K562 (cell line): ENCODE data around the gene ARRDC5. TPM values are rescaled to one million over a fixed set of nuclear protein-coding genes. Genes with fewer than 3 reads are reported as not detected.

ENCODE experiments used
- ATAC-seq: fragments of 200-7000 bp; cut with Tn5 transposase; 3 replicates; pipeline ENCODE4 v1.9.1; 2020; ENCODE audit warnings: moderate library complexity
- BruUV-seq: library from RNA; stranded (reverse); fragments of 400-500 nt; replicated peaks from 2 replicates; lab custom pipeline; 2021; lab: Mats Ljungman, UMichigan
- CTCF ChIA-PET: fragments of 300-600 bp; formaldehyde crosslinking; extraction: SDS; loops from one replicate; lab custom pipeline; 2021; ENCODE audit warnings: low intra/inter-chr PET ratio; lab: Yijun Ruan, JAX
- POLR2A ChIA-PET: fragments of 300-600, 350-650 bp; sonication (Branson Sonifier 250); formaldehyde crosslinking; extraction: SDS; loops from one replicate; lab custom pipeline; 2021; ENCODE audit warnings: antibody characterized with exemption, inconsistent platforms; lab: Yijun Ruan, JAX
- DNase-seq, 4 experiments: peaks; one replicate each; pipeline versions ENCODE4 v3.0.0 to v3.0.0-alpha.2; 2011 to 2018; ENCODE audit warnings: low spot score in 3 of 4, mixed read lengths in 3 of 4; ENCODE audit errors: extremely low read depth in 1 of 4
- FAIRE-seq: peaks from 2 replicates; lab custom pipeline; 2011; peaks lifted over from hg19 to GRCh38; lab: Jason Lieb, UNC
- H2AFZ ChIP-seq: 2 replicates; pipeline ENCODE4 v1.6.0; 2011; ENCODE audit warnings: low read depth, low read length, control low read depth, inconsistent platforms
- H3K27ac ChIP-seq: fragments of 200-600 bp; 3 replicates; pipeline ENCODE4 v1.8.0; 2011; ENCODE audit warnings: low read depth, mild to moderate bottlenecking, control low read depth, inconsistent platforms, low read length, moderate library complexity, mixed read lengths; ENCODE audit errors: extremely low read depth
- H3K27me3 ChIP-seq, 2 experiments: fragments of 300-600 bp in 1 of 2; 2 replicates in 1 of 2; 3 replicates in 1 of 2; pipeline versions ENCODE4 v1.6.0 to v1.8.0; 2011; ENCODE audit warnings: inconsistent platforms in 2 of 2, low read length in 2 of 2, mild to moderate bottlenecking in 1 of 2, mixed read lengths in 1 of 2, moderate library complexity in 1 of 2; ENCODE audit not compliant: control insufficient read depth in 2 of 2, insufficient read depth in 2 of 2
- H3K36me3 ChIP-seq: fragments of 300-600 bp; 3 replicates; pipeline ENCODE4 v1.8.0; 2011; ENCODE audit warnings: mild to moderate bottlenecking, low read length, inconsistent platforms; ENCODE audit not compliant: control insufficient read depth, insufficient read depth
- H3K4me1 ChIP-seq, 2 experiments: fragments of 200-600 bp in 1 of 2; replicated peaks in 1 of 2; 2 replicates in 1 of 2; 3 replicates in 1 of 2; pipeline versions ENCODE4 v1.5.1 to v1.8.0; 2011; ENCODE audit warnings: inconsistent platforms in 2 of 2, low read length in 2 of 2, mild to moderate bottlenecking in 1 of 2, mixed read lengths in 1 of 2, moderate library complexity in 1 of 2; ENCODE audit not compliant: control insufficient read depth in 2 of 2, insufficient read depth in 2 of 2
- H3K4me2 ChIP-seq: 2 replicates; pipeline ENCODE4 v1.6.1; 2011; ENCODE audit warnings: low read length, control low read depth, inconsistent platforms, mixed read lengths; ENCODE audit not compliant: insufficient read depth
- H3K4me3 ChIP-seq: fragments of 200-600 bp; sonication (generic), shearing (Covaris generic); 2 replicates; pipeline ENCODE4 v1.5.1; 2016; ENCODE audit warnings: control low read depth, inconsistent platforms
- H3K79me2 ChIP-seq: fragments of 200-600 bp; 3 replicates; pipeline ENCODE4 v1.8.0; 2011; ENCODE audit warnings: low read length, inconsistent platforms; ENCODE audit not compliant: control insufficient read depth, insufficient read depth
- H3K9ac ChIP-seq, 2 experiments: 2 replicates each; pipeline versions ENCODE4 v1.6.0 to v1.6.1; 2011; ENCODE audit warnings: low read depth in 2 of 2, low read length in 2 of 2, control low read depth in 1 of 2, inconsistent platforms in 1 of 2, mild to moderate bottlenecking in 1 of 2, mixed read lengths in 1 of 2; ENCODE audit not compliant: insufficient read depth in 1 of 2
- H3K9me1 ChIP-seq: one replicate; pipeline ENCODE4 v1.6.0; 2011; ENCODE audit warnings: inconsistent platforms, mild to moderate bottlenecking, low read length, moderate library complexity; ENCODE audit not compliant: control insufficient read depth, insufficient read depth
- H3K9me3 ChIP-seq: replicated peaks from 2 replicates; pipeline ENCODE4 v1.5.1; 2011; ENCODE audit warnings: low read depth, low read length, inconsistent platforms; ENCODE audit not compliant: control insufficient read depth, insufficient read depth
- H4K20me1 ChIP-seq: replicated peaks from 2 replicates; pipeline ENCODE4 v1.6.1; 2011; ENCODE audit warnings: low read length, inconsistent platforms, mixed read lengths; ENCODE audit not compliant: control insufficient read depth, insufficient read depth
- CHD2 ChIP-seq: IDR thresholded peaks from 2 replicates; pipeline ENCODE4 v1.6.1; 2011; ENCODE audit warnings: low read depth, low read length
- E2F6 ChIP-seq, 2 experiments: IDR thresholded peaks; 2 replicates each; pipeline ENCODE4 v1.6.1; 2011; ENCODE audit warnings: borderline replicate concordance in 1 of 2, control low read depth in 1 of 2, low read depth in 1 of 2, low read length in 1 of 2, mild to moderate bottlenecking in 1 of 2, mixed read lengths in 1 of 2, moderate library complexity in 1 of 2; ENCODE audit not compliant: insufficient read depth in 1 of 2, insufficient read length in 1 of 2, poor library complexity in 1 of 2, severe bottlenecking in 1 of 2; ENCODE audit errors: extremely low read depth in 1 of 2
- GTF2E2 ChIP-seq: fragments of 200-800 bp; sonication (Bioruptor generic); IDR thresholded peaks from 2 replicates; pipeline ENCODE4 v1.6.1; 2016; ENCODE audit warnings: missing genetic modification characterization, missing compliant biosample characterization
- HOXB6 ChIP-seq: fragments of 250-450 bp; sonication (Bioruptor Pico); IDR thresholded peaks from 2 replicates; pipeline ENCODE4 v1.5.1; 2022; ENCODE audit warnings: mild to moderate bottlenecking, borderline replicate concordance
- KDM1A ChIP-seq, 2 experiments: fragments of 450-650 bp; IDR thresholded peaks; 2 replicates each; pipeline ENCODE4 v1.6.1; 2016; ENCODE audit warnings: mild to moderate bottlenecking in 2 of 2
- KDM5B ChIP-seq: fragments of 200-600 bp; sonication (generic); IDR thresholded peaks from 2 replicates; pipeline ENCODE4 v1.6.1; 2012; ENCODE audit warnings: low read depth, mild to moderate bottlenecking, moderate library complexity, low read length, control low read depth, inconsistent platforms; ENCODE audit not compliant: insufficient replicate concordance
- NR1H2 ChIP-seq: sonication (generic); formaldehyde crosslinking; IDR thresholded peaks from 2 replicates; pipeline ENCODE4 v1.4.0; 2020; ENCODE audit warnings: mild to moderate bottlenecking, missing genetic modification reagents
- SUPT5H ChIP-seq: fragments of 450-650 bp; IDR thresholded peaks from 2 replicates; pipeline ENCODE4 v1.6.1; 2016
- TAF7 ChIP-seq: fragments of 450-650 bp; IDR thresholded peaks from 2 replicates; pipeline ENCODE4 v1.6.1; 2016; ENCODE audit warnings: missing genetic modification characterization, missing compliant biosample characterization
- ZHX1 ChIP-seq: fragments of 150-350 bp; conservative IDR thresholded peaks from 2 replicates; pipeline ENCODE4 v1.6.1; 2014; ENCODE audit warnings: low read length
- ZNF224 ChIP-seq: sonication (generic); formaldehyde crosslinking; IDR thresholded peaks from 2 replicates; pipeline ENCODE4 v1.8.0; 2022; ENCODE audit warnings: mild to moderate bottlenecking, missing genetic modification reagents
- ZSCAN29 ChIP-seq: fragments of 450-650 bp; IDR thresholded peaks from 2 replicates; pipeline ENCODE4 v1.6.1; 2017
- WGBS: fragments of 100-300 bp; shearing (Covaris generic); methylation state at CpG from one replicate; pipeline ENCODE4 v1.1.6; 2016; ENCODE audit warnings: low coverage, mixed read lengths; ENCODE audit not compliant: insufficient coverage; ENCODE audit errors: missing lambda C conversion rate; 5-methylcytosine and 5-hydroxymethylcytosine counted together
- in situ Hi-C: fragments of 300-500 bp; cut with MboI; formaldehyde crosslinking; loops from 4 replicates; pipeline ENCODE4 v1.15.0; 2018; ENCODE audit warnings: inconsistent platforms, mixed read lengths
- intact Hi-C: fragments of 100-400 bp; cut with micrococcal nuclease; formaldehyde crosslinking; loops from 2 replicates; pipeline ENCODE4 v1.14.2; 2022
- polyA plus RNA-seq, 8 experiments: library from polyadenylated mRNA; depleted of rRNA in 4 of 8; stranded (reverse) in 5 of 8; unstranded in 3 of 8; fragments of >200 nt; fragmentation: Nextera tagmentation in 2 of 8; fragmentation: Illumina TruSeq in 1 of 8; extraction: Ambion mirVana in 2 of 8; extraction: Trizol in 1 of 8; gene quantifications; 2 replicates each; pipeline versions ENCODE4 v1.2.1 to v1.2.3, GENCODE V29; 2011 to 2014; ENCODE audit warnings: inconsistent platforms in 1 of 8, missing spikeins in 1 of 8
- total RNA-seq, 7 experiments: library from RNA; depleted of rRNA in 6 of 7; stranded (reverse); fragments of >200 nt in 6 of 7; fragmentation: Illumina TruSeq in 2 of 7; extraction: Trizol in 2 of 7; gene quantifications; 2 replicates each; pipeline versions ENCODE4 v1.2.1 to v1.2.3, GENCODE V29; 2011 to 2021; ENCODE audit warnings: low replicate concordance in 1 of 7
- TF ChIP-seq, protein P1 (sequence below): fragments of 450-650 bp; IDR thresholded peaks from 2 replicates; pipeline ENCODE4 v1.6.1; 2016; ENCODE audit warnings: mild to moderate bottlenecking
- TF ChIP-seq, protein P2 (sequence below): fragments of 250-450 bp; sonication (Bioruptor Pico); IDR thresholded peaks from 2 replicates; pipeline ENCODE4 v1.5.0; 2021; ENCODE audit warnings: mild to moderate bottlenecking, borderline replicate concordance

Gene ARRDC5
- total and polyA plus RNA-seq, 9 of the 15 experiments (the other 6 are each of a cell fraction or from before 2014, with no cell fraction given) = not detected

- H3K9me1 ChIP-seq = no peaks in the 10 kb centered on the region
- in situ Hi-C loops = no loop called here
- 80% methylated on average over 6 of the region's 6 CpGs for WGBS
- peaks cover 52% of the 10 kb centered on the region; the same call in 1 of the 3 replicates for H3K36me3 ChIP-seq
- H4K20me1 ChIP-seq = no peaks in the 10 kb centered on the region
- H3K27me3 ChIP-seq = no peaks in the 10 kb centered on the region
- DNase-seq = no peak
- POLR2A ChIA-PET = interaction anchor here (1.1 kb wide), 1 partner anchor 53 kb away, joined by 3 read pairs; no protein-coding TSS in a partner anchor
- no TSS peak for BruUV-seq
- no peak overlapping the region for H3K4me3 ChIP-seq
- H3K27ac ChIP-seq = no peak overlapping the region
- H3K4me1 ChIP-seq = peaks cover 0 to 10% of the 10 kb centered on the region in 2 experiments; a peak in 2 of 5 replicates
- ATAC-seq = peak; percentile 47; the same call in 2 of the 3 replicates
- no peaks in the 10 kb centered on the region for H3K79me2 ChIP-seq
- no peak for FAIRE-seq
- H3K4me2 ChIP-seq = no peak overlapping the region
- no peak overlapping the region for H3K9ac ChIP-seq
- no peaks in the 10 kb centered on the region for H3K9me3 ChIP-seq
- CTCF ChIA-PET = interaction anchor here (1.6 to 2.5 kb wide), 2 partner anchors 41 to 43 kb away, joined by 7 to 17 read pairs; no protein-coding TSS in a partner anchor
- intact Hi-C loops = no loop called here
- H2AFZ ChIP-seq = no peak overlapping the region
- TF ChIP-seq TAF7 (tag) (no peak), CHD2 (no peak), SUPT5H (peak; percentile 16; the same call in 1 of the 2 replicates), GTF2E2 (tag) (no peak), NR1H2 (CRISPR knock-in tag) (no peak), ZHX1 (no peak), HOXB6 (CRISPR knock-in tag) (no peak), E2F6 (IDR thresholded peaks at IDR 0.05; ENCODE audit: borderline replicate concordance in 1 of 2, extremely low read depth in 1 of 2, insufficient read depth in 1 of 2, insufficient read length in 1 of 2, low read depth in 1 of 2, low read length in 1 of 2, poor library complexity in 1 of 2, severe bottlenecking in 1 of 2) (no peak), ZNF224 (CRISPR knock-in tag) (no peak), ZSCAN29 (no peak), KDM1A (IDR thresholded peaks at IDR 0.05) (no peak), KDM5B (no peak)
- TF ChIP-seq, protein P1, sequence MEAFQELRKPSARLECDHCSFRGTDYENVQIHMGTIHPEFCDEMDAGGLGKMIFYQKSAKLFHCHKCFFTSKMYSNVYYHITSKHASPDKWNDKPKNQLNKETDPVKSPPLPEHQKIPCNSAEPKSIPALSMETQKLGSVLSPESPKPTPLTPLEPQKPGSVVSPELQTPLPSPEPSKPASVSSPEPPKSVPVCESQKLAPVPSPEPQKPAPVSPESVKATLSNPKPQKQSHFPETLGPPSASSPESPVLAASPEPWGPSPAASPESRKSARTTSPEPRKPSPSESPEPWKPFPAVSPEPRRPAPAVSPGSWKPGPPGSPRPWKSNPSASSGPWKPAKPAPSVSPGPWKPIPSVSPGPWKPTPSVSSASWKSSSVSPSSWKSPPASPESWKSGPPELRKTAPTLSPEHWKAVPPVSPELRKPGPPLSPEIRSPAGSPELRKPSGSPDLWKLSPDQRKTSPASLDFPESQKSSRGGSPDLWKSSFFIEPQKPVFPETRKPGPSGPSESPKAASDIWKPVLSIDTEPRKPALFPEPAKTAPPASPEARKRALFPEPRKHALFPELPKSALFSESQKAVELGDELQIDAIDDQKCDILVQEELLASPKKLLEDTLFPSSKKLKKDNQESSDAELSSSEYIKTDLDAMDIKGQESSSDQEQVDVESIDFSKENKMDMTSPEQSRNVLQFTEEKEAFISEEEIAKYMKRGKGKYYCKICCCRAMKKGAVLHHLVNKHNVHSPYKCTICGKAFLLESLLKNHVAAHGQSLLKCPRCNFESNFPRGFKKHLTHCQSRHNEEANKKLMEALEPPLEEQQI = no peak
- TF ChIP-seq, protein P2, sequence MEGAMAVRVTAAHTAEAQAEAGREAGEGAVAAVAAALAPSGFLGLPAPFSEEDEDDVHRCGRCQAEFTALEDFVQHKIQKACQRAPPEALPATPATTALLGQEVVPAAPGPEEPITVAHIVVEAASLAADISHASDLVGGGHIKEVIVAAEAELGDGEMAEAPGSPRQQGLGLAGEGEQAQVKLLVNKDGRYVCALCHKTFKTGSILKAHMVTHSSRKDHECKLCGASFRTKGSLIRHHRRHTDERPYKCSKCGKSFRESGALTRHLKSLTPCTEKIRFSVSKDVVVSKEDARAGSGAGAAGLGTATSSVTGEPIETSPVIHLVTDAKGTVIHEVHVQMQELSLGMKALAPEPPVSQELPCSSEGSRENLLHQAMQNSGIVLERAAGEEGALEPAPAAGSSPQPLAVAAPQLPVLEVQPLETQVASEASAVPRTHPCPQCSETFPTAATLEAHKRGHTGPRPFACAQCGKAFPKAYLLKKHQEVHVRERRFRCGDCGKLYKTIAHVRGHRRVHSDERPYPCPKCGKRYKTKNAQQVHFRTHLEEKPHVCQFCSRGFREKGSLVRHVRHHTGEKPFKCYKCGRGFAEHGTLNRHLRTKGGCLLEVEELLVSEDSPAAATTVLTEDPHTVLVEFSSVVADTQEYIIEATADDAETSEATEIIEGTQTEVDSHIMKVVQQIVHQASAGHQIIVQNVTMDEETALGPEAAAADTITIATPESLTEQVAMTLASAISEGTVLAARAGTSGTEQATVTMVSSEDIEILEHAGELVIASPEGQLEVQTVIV = no peak
These were observed 50.2 kb downstream of the ARRDC5 start for GRCh38 chr19:4852484-4852883.
